Stimulated activated CD4-positive, alpha-beta T cell treated with anti-CD3 and anti-CD28 coated beads, Interleukin-15, amount 100 ng/mL, for 24 hours (primary cell): ENCODE results near the gene RPL3.
A peak's percentile ranks its signal among the peaks of the same experiment; 100 is the strongest.
"Not testable (repeated sequence)": the region's sequence is repeated elsewhere in the genome, so short reads cannot be mapped to it uniquely, and the experiment has no call there.

ENCODE experiments used
- DNase-seq: peaks from one replicate; pipeline ENCODE4 v3.0.0-alpha.2; 2020

The RPL3 gene

DNA sequence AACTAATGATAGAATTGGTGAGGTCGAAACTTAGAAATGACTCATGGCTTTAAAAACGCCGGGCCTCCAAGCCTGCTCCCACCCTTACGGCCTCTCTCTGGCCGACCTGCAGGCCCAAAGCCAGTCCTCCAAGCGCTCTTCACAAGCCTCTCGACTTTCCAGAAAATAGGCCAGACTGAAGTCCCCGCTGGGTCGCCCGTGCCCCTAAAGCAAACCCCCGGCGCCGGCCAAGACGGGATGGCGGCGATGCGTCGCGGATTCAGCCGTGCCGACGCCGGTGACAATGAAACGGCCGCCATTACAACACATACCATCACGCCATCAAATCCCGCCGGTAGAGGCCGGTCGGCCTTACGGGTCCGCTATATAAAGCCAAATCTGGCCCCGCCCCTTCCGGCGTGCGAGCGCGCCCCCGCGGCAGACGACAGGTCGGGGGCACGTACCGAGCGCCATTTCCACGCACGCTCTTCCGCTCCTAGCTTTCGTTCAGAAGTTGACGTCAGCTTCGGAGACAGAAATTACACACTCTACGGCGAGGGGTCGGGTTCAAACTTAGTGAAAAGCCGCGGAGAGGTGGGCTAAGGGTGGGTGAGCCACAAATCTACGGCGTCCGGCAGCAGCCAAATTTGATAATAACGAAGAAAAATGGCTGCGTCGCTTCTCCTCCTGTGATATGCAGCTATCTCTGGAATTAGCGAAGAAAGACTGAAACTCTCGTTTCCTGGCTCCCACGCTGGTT is at the start of gene RPL3:
Gene RPL3, minus strand, starts transcription at position 340 of the 739 bp plus-strand sequence. Its CDS starts 26 bp downstream, at position 314.
- DNase-seq, result peak; percentile 95

DNA sequence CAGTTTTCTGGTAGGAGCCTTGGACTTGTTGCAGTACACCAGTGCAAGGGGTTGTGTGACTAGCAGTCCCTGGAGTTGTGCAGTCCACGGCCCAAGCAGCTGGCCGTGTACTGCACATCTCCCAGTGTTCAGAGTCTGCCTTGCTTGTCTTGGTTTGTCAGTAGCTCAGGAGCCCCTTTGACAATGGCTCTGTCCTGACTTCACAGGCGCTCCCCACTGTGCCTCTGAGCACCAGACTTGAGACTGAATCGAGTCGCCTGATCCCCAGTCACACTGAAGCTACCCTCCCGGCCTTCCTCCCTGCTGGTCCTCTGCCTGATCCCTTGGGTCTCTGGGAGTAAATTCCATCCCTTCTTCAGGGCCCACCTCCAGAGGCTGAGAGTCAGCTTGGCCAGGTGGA is 49.8 kb upstream of the RPL3 start:
- no peak for DNase-seq

DNA sequence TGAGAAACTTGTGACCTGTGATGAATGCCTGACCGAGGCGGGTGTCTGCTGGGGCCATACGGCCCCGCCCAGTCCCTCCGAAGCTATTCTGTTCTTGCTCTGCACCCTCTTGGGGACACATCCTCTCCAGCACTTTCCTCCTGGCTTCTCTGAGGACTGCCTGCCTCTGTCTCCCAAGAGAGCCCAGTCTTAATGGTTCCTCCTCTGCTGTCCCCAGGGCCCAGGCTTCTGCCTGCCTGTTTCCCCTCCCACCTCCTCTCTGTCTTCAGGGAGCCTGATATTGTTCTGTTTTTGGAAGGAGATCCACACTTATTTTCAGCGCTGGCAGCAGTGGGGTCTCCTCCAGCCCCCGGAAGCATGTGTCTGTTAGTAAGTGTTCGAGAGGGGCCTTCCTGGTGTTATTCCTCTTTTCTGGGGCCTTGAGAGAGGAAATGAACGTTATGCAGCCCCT is 49.1 kb upstream of the RPL3 start:
- no peak for DNase-seq

DNA sequence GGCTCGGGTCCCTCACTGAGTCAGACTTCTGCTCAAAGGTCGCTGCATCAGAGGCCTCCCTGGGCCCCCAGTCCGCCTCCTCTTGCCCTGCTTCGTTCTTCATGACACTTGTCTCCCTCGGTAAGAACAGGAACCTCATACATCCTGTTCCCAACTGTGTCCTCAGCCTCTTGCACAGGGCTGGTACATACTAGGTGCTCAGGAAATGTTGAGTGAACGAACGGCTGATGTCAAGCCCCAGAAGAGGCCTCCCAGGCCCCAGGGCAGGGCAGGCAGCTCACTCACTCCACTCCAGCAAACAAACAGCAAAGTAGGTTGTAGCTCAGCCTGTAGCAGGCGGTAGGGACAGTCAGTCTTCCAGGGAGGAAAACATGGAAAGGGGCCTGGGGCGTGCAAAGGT is 47.6 kb upstream of the RPL3 start:
- DNase-seq, result no peak

DNA sequence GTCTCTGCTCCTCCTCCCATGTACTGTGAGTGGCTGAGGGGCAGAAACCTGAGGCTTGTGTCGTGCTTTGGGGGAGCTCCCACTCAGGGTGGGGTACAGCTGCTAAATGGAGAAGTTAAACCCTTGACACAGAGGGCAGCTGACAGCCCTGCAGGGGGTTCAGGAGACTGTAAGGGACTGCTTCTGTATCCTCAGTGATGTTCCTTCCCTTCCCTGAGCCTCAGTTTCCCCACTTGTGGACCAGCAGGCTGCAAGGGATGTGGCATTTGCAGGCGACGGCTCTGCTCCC is 46.0 kb upstream of the RPL3 start:
- DNase-seq, result no peak

DNA sequence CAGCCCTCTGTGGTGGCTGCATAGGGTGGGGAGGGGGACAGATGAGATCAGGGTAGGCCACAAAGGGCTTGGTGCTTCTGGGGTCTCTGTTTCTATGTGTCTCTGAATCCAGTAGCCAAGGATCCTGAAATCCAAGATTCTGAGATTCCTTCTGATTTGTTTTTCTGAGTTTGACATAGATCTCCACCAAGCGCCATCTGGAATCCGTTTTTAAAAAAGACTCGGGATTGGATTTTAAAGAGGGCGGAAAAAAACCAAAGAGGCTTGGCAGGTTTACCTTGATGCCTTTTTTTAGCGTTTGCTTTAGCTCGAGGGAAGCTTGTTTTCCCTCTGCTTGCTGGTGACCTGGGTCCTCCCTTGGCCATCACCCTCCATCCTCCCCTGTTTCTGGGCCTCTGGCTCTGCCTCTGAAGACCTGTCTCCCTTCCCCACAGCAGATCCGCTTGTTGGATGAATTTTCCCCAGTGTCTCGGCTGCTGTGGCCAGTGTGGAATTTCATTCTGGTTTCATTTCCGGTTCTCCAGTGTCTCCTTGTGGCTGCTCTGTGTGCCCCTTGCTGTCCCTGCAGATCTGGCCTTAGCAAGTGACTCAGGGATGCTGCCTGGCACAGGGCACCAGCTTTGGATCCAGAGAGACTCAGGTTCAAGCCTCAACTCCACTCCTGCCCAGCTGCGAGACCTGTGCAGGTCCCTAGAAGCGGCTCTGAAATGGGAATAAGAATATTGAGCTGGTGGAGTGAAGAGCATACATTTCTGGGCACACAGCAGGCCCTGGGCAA is 45.5 kb upstream of the RPL3 start:
- no peak for DNase-seq

DNA sequence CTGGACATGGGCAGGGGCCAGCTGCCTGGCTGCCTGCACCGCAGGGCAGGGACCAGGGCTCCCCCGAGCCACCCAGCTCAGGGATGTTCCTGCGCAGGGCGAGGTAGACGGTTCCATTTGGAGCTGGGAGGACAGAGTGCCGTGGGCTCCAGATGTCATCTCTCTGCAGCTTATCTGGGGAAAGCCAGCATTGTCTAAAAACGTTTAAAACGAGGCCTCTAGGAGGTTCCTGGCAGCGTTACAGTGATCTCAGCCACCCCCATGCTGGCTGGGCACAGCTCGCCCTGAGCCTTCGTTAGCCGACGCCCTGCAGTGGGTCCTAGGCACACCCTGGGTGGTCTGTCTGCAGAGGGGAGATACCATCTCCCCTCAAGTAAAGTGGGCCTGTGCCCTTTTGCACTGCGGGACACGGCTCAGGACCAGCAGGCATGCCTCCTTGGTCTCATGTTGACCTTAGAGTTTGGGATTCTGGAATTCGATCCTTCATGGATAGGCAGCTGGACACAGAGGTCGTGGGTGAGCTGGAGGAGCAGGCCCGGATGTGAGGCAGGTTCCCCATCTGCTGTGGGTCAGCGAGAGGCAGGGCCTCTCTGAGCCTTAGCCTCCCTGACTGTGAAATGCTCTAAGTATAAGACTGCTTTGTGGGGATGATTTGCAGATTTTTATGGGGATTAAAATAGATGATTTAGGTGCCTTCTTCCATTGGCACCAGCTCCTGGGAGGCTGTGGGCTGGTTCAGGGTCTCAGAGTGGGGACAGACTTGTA is 44.5 kb upstream of the RPL3 start:
- DNase-seq, result no peak

DNA sequence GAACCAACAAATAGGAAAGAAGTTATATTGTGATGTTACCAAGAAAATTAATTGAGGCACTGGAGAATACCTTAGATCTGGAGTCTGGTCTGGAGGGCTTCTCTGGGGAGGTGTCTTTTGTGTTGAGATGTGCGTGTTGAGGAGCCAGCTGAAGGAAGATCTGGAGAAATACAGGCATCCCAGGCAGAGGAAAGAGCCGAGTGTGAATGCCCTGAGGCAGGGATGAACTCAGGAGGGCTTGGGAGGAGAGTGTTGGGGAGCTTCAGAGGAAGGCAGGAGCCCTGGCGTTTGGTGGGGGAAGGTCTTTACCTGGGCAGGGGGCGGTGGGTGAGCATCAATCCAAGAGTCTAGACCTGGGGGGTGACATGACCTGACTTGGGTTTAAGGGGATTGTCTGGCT is 43.5 kb upstream of the RPL3 start:
- no peak for DNase-seq

DNA sequence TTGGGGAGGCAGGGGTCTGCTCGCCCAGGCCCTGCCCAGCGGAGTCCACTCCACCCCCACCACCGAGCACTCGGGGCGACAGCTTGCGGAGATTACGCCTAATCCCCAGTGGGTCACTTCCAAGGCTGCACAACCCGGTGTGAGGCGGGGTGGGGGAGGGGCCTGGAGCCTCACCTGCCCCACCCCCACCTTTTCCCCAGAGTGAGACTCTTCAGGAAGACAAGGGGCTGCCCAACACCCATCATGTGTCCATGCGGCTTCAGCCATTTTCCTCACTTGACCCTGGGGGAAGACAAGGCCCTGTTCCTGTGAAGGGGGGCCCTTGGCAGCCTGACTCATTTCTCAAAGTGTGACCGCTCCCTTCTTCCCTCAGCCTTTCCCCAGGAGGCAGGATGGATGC is 42.8 kb upstream of the RPL3 start:
- no peak for DNase-seq

DNA sequence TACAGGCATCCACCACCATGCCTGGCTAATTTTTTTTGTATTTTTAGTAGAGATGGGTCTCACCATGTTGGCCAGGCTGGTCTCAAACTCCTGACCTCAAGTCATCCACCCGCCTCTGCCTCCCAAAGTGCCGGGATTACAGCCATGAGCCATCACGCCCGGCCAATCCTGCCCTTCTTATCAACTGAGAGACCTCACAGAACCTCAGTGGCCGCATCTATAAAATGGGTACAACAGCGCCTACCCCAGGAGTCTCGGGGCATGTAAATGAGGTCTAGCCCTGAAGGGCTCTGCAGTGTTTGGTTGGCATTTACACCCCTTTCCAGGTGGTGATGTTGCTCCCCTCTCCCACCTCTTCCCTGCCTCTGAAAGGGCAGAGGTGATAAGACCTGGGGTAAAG is 42.1 kb upstream of the RPL3 start:
- no peak for DNase-seq

DNA sequence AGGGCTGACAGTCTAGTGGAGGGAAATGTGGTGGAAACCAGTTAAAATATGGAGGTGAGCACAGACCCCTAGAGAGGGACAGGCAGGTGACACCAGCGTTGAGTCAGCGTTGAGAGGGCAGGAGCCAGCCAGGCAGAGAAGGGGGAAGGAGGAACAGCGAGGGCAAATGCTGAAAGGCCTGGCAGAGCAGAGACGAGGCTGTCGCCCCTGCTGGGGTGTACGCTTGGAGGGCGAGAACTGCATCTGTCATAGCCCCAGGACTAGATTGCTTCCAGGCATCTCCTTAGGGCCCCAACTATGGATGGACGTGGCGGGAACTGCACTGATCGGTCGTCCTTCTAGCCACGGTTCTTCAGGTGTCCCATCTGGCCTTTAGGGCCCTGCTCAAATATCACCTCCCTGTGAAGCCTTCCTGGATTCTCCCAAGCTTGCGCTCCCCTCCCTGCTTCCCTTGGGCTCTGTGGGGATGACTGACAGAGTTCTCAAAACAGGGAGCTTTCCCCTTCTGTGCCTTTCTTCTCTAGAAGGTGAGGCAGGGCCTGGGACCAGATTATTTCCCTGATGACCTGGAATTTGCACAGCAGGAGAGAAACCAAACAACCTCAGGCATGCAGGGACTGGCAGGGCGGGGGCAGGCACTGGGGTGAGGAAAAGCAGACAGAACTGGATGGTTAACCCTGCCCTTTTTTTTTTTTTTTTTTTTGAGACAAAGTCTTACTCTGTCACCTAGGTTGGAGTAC is 41.4 kb upstream of the RPL3 start:
- DNase-seq, result no peak

DNA sequence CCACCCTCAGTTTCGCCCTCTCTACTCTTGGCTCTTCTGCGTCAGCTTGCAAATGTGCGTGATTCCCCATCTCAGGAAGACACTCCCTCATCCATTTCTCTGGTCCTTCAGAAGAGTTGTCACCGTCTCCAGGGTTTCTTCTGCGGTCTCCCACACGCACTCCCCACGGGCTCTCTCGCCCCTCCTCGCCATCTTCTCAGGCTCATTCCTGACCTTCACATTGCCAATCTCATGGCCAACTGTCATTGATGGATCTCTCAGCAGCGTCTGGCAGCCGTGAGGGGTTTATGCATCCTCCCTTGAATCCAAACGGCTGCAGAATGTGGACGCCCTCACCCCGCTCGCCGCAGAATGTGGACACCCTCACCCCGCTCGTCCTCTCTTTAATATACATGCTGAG is 40.8 kb upstream of the RPL3 start:
- no peak for DNase-seq

DNA sequence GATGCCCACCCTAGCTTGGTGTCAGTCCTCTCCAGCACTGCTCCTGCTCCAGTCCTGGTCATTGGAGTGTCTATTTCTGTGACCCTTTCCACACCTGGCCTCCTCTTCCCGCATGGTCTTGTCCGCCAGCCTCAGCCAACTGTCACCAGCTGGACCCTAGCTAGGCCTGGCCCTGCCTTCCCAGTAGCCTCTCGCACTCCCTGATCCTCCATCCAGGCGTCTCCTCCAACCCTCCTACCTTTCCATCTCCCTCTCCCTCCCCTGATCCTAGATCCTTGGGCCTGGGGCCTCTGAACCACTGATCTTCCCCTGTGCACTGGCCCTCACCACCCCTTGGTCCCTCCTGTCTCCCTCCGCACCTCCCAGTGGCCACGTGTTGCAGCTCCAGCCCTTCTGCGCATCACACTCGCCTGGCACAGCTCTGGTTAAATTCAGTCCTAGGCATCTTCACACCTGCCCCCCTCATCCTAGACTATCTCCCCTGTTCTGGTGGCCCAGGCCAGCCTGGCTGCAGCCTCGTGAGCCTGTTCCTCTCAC is 40.3 kb upstream of the RPL3 start:
- DNase-seq, result no peak

DNA sequence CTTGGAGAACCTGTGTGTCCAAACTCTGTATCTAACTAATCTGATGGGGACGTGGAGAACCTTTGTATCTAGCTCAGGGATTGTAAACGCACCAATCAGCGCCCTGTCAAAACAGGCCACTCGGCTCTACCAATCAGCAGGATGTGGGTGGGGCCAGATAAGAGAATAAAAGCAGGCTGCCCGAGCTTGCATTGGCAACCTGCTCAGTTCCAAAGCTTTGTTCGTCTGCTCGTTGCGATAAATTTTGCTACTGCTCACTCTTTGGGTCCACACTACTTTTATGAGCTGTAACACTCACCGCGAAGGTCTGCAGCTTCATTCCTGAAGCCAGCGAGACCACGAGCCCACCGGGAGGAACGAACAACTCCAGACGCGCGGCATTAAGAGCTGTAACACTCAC is 38.8 kb upstream of the RPL3 start:
- DNase-seq, result not testable (repeated sequence)

DNA sequence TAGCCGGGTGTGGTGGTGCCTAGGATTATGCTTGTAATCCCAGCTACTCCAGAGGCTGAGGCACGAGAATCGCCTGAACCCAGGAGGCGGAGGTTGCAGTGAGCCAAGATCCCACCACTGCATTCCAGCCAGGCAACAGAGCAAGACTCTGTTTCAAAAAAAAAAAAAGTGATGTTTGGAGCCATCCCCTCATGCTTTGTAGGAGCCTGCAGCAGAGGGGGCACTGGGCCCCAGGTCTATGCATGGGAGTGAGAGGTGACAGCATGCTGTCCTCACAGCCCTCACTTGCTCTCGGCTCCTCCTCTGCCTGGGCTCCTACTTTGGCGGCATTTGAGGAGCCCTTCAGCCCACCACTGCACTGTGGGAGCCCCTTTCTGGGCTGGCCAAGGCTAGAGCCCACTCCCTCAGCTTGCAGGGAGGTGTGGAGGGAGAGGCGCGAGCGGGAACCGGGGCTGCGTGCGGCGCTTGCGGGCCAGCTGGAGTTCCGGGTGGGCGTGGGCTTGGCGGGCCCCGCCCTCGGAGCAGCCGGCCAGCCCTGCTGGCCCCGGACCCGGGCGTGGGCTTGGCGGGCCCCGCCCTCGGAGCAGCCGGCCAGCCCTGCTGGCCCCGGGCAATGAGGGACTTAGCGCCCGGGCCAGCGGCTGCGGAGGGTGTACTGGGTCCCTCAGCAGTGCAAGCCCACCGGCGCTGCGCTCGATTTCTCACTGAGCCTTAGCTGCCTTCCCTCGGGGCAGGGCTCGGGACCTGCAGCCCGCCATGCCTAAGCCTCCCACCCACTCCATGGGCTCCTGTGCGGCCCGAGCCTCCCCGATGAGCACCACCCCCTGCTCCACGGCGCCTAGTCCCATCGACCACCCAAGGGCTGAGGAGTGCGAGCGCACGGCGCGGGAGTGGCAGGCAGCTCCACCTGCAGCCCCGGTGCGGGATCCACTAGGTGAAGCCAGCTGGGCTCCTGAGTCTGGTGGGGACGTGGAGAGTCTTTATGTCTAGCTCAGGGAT is 38.0 kb upstream of the RPL3 start:
- not testable (repeated sequence) for DNase-seq

DNA sequence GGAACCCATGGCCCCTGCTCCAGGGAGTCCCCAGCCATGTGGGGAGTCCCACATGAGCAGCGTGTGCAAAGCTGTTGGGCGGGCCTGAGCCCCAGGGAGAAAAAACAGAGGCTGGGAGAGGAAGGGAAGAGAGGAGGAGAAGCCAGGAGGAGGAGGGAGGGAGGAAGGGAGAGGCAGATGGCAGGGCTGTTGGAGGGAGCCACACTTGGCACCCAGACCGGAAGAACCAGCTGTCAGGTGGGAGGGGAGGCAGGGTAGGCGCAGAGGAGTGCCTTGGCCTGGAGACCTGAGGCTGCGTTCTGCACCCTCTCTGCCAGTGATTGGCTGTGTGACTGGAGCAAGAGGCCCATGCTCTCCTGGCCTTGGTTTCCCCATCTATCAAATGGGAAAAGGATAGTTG is 37.0 kb upstream of the RPL3 start:
- no peak for DNase-seq

DNA sequence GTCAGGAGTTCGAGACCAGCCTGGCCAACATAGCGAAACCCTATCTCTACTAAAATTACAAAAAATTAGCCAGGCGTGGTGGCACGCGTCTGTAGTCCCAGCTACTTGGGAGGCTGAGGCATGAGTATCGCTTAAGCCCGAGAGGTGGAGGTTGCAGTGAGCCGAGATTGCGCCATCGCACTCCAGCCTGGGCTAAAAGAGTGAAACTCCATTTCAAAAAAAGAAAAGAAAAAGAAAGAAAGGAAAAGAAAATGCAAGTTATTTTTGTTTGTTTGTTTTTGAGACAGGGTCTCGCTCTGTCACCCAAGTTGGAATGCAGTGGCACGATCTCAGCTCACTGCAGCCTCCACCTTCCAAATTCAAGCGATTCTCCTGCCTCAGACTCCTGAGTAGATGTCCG is 36.4 kb upstream of the RPL3 start:
- DNase-seq, result not testable (repeated sequence)

DNA sequence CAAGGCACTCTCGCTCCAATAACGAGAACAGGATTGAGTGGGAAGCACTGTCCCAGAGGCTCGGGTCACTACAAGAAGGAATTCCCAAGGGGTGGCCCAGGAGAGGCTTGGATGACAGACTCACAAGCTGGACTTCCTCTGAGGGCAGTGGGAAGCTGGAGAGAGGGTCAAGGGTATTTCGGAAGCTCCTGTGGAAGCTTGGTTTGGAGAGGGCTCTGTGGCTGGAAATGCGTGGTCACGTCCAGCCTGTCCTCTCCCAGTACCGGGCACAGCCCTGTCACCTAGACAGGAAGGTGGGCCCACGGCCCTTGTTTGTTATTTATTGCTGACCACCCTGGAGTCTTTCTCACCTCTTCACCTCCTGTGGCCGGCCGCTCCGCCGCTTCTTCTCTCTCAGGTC is 35.7 kb upstream of the RPL3 start:
- no peak for DNase-seq

DNA sequence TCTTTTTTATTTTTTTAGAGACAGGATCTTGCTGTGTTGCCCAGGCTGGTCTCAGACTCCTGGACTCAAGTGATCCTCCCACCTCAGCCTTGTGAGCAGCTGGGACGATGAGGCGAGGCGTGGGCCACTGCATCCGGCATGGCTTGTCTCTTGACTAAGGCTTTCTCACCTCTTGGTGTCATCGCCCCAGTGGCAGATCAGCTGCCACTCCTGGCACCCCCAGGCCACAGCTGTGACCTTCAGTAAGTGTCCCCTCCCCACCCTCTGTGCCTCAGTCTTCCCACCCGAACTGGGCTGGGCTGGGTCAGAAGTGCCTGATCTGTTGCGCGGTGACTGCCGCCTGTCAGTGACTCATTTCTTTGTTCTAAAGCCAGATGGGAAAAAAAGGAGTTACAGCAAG is 33.9 kb upstream of the RPL3 start:
- DNase-seq, result no peak

DNA sequence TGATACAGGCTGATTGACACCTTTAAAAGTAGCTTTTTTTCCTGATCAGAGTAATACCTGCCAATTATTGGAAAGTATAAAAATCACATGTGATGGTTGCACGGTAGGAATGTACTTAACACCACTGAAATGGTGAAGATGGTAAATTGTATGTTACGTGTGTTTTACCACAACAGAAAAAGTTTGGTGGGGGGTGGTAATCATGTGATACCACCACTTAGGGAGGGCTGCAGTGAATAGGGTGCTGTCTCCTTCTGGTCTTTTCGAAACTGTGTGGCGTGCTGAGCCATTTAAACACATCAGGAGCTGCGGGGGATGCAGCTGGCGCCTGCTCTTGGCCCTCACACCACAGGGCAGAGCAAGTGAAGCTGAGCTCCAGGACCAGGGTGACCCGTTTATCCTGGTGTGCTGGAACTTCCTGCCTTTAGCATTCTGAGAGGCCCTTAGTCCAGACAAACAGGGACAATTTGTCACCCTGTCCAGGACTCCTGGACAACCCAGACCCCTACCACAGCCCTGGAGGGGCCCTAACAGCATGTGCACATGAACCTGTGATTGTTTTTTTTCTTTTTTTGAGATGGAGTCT is 33.0 kb upstream of the RPL3 start:
- DNase-seq, result no peak

DNA sequence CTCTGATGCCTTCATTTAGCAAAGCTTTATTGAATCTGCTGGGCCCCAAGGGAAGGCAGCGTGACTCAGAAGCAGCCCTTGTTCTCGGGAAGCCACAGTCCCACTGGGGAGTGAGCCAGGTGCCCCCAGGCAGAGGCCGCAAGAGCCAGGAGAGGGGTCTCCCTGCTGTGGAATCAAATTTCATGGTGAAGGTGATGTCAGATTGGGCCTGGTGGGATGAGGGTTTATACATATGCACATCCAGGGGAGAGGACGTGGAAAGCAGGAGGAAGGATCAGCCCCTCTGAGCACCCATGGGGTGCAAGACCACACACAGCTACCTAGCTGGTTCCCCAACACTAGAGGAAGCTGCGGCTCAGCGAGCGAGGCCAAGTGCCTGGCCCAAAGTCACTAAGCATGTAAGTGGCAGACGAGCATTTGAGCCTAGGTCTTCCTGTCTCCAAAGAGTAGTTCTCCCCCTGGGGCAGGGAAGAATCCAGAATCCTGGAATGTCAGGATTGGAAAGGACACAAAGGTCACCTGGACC is 32.3 kb upstream of the RPL3 start:
- no peak for DNase-seq
